ENCODE results near the gene GRIA4.

DNA sequence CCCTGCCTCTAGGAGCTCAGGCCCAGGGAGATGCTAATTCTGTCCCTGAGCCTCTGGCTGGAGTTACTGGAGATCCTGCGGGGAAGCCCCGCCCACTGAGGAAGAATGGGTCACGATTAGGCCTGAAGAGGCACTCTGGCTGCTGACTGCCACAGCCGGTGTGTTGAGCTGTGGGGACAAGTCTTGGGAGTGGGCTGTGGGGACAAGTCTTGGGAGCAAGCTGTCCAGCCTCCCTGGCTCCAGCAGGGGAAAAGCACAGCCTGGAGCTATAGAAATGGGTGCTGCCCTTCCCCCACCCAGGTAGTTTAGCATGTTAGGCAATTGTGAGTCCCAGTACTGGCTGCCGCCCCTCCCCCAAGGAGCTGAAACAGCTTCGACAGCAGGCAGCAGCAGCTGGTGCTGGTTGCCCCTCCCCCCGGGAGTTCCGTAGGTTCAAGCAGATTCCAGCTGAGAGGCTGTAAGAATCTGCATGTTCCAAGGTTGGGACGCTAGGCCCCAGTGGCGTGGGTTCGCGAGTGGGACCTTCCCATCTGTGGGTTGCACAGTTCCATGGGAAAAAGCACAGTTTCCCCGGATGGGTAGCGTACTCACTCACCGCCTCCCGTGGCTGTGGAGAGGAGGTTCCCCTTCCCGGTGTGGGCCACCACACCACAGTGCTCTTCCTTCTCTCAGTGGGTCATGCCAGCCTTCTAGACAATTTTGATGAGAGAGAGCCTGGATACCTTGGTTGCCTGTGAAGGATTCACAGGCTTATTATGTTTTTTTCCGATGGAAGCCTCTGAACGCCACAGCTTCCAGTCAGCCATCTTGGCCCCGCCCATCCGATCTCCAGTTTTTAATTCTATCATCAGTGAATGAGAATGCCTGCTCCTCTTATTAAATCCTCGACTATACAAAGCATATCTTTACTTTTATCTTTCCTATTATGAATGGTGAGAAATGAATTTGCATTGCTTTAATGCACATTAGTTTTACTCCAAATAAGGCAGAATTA lies 350.7 kb downstream of the GRIA4 start:
- TF ChIP-seq, protein P1, sequence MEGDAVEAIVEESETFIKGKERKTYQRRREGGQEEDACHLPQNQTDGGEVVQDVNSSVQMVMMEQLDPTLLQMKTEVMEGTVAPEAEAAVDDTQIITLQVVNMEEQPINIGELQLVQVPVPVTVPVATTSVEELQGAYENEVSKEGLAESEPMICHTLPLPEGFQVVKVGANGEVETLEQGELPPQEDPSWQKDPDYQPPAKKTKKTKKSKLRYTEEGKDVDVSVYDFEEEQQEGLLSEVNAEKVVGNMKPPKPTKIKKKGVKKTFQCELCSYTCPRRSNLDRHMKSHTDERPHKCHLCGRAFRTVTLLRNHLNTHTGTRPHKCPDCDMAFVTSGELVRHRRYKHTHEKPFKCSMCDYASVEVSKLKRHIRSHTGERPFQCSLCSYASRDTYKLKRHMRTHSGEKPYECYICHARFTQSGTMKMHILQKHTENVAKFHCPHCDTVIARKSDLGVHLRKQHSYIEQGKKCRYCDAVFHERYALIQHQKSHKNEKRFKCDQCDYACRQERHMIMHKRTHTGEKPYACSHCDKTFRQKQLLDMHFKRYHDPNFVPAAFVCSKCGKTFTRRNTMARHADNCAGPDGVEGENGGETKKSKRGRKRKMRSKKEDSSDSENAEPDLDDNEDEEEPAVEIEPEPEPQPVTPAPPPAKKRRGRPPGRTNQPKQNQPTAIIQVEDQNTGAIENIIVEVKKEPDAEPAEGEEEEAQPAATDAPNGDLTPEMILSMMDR (conservative IDR thresholded peaks at IDR 0.05; ENCODE audit: low read length) = no peak
- TF ChIP-seq EZH2phosphoT487 (IDR thresholded peaks at IDR 0.05; ENCODE audit: borderline replicate concordance) = no peak

Data from Loucy (cell line).